ENCODE results near the gene GPR61.

GPR61 gene

DNA sequence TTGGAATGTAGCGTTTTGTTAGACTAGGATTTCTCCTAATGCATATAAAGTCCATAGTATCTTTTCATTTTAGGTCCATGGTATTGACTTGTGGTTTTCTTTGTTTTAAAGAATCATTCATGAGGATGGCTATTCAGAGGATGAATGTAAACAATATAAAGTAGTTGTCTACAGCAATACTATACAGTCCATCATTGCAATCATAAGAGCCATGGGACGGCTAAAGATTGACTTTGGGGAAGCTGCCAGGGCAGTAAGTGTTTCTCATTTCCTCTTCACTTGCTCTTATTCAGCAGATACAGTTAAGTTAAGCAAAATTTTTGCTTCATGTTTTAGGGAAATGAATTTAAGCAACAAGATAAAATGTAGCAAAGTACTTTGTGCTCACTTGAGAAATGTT is 34.1 kb downstream of the GPR61 start:
- DNase-seq: peak; percentile 68 to 88 (median 82)

- DNase-seq: no peak
Measured at GRCh38 chr1:109578947-109579443, 39.3 kb downstream of the GPR61 start.

DNA sequence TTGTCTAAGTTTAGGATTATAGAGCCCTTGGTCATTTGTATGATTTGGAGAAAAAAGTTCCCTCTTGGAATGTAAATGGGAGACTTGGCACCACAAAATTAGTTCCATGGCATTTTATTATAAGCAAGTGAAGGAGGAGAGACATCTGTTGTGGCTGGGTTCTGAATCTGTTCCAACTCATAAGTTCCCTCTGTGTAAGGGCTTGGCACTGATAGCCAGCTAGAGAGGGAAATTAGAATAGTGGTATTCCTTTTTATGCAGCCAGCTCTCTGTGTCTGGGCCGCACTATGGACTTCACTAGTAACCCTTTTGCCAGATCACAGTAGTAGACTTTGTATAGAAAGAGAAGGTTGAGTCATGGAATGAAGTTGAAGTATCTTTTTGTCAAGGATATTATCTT is 39.8 kb downstream of the GPR61 start:
- DNase-seq: no peak

DNA sequence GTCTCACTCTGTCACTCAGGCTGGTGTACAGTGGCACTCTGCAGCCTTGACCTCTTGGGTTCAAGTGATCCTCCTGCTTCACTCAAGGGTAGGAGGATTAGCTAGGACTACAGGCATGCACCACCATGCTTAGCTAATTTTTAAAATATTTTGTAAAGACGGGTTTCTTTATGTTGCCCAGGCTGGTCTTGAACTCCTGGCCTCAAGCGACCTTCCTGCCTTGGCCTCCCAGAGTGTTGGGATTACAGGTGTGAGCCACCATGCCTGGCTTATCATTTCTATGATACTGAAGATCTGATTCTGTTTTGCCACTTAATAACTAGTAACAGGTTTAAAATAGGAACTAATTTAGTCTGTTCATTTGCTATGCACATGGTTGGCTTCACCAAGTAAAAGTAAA is 42.3 kb downstream of the GPR61 start:
- no peak for DNase-seq

DNA sequence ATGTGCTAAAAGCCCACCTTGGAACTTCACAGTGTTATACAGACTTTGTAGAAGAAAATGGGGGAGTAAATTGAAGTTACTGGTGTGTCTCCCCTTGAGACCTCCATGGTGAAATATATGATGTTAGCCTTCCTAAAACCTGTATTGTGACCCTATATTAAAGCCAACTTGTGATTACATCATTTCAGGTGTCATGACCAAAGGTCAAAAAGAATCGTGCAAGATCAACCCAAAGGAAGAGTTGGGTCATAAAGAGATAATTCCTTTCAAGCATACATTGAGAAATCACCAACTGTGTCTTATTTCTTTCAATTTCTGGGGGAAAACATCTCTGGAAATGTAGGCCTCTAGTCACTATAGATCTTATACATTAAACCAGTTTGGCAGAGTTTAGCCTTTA is 45.1 kb downstream of the GPR61 start:
- DNase-seq: no peak

DNA sequence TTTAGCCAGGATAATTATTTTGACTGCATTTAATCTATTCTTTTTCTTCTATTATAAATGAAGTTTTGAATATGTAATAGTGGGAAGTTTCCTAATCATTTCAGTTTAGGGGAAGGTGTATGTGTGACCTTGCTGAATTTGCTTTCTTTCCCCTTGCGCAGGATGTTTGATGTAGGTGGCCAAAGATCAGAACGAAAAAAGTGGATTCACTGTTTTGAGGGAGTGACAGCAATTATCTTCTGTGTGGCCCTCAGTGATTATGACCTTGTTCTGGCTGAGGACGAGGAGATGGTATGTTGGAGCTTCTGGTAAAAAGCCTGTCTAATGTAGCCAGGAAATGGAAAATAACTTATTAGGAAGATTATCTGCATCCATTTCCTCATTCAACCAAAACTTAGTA is 46.4 kb downstream of the GPR61 start:
- no peak for DNase-seq

- DNase-seq: no peak
Measured at GRCh38 chr1:109589177-109589576, 49.5 kb downstream of the GPR61 start.

- DNase-seq: no peak
Measured at GRCh38 chr1:109589679-109590078, 50.0 kb downstream of the GPR61 start.

- DNase-seq: no peak
Measured at GRCh38 chr1:109592916-109593315, 53.2 kb downstream of the GPR61 start.

GRCh38 chr1:109595531-109595930 is 55.9 kb downstream of the GPR61 start:
- no peak for DNase-seq
